ACHN (cell line): ENCODE data around the gene FERMT2.

Experiments
- DNase-seq: peaks from one replicate; pipeline ENCODE4 v3.0.0-alpha.2; 2015
- in situ Hi-C: cut with HindIII; loops from 2 replicates; pipeline ENCODE4 v1.10.0; 2017; ENCODE audit warnings: low sequenced_read_pairs, low pct_ligation_motif_present, low pct_unique_long_range_greater_than_20kb

The FERMT2 gene

DNA sequence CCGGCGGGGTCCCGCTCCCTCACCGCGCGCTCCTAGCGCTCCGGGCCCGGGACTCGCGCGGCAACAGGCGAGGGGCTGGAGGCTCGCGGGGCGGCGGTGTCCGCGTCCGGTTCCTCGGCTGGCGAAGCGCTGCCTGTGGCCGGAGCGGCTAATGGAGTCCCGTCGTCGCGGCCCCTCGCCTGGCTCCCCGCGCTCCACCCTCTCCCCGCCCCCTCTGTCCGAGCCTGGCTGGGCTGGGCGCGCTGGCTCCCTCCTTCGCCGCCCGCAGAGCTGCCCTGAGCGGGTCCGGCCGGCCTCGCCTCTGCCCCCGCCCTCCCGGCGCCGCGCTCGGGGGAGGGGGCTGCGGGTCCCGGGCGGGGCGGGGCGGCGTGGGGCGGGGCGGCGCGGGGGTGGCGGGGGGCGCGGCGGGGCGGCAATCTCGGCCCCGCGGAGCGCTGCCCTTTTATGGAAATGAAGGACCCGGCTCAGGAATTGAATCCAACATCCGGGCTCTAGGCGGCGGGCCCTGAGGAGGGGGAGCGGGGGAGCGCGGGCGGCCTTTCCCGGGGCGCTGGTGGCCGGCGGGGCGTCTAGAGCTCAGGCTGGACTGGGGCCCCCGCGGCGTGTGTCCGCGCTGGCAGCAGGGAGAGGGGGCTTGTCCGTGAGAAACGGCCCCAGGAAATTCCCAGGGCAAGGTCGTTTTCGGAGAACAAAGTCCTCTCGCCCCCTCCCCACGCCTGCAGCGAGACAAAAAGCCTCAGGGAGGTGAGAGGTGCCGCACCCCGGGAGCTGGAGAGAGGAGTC is at the start of gene FERMT2:
FERMT2 (minus strand) TSS at position 153 of the 783 bp plus-strand sequence. CDS start 482 bp downstream, outside the sequence.
- peak; percentile 87 for DNase-seq
- in situ Hi-C loops, result no loop called here

- DNase-seq, result no peak
- in situ Hi-C loops, result no loop called here
These were observed 47.6 kb upstream of the FERMT2 start for GRCh38 chr14:52998376-52999015.

DNA sequence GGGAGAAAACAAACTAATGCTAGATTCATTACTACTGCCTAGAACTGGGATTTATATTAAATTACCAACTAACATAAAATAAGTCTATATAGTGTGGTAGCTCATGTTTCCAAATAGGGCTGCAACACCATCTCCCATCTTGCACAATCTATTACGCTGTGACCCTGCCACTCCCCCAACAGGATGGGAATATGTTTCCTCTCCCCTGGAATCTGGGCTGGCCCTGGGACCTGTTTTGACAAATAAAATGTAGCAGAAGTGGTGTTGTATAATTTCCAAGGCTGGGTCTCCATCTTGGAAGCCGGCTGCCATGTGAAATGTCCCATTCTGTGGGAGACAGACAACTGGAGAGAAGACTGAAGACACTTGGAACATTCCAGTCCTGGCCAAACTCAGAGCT is 45.6 kb upstream of the FERMT2 start:
- no peak for DNase-seq
- in situ Hi-C loops, result no loop called here

DNA sequence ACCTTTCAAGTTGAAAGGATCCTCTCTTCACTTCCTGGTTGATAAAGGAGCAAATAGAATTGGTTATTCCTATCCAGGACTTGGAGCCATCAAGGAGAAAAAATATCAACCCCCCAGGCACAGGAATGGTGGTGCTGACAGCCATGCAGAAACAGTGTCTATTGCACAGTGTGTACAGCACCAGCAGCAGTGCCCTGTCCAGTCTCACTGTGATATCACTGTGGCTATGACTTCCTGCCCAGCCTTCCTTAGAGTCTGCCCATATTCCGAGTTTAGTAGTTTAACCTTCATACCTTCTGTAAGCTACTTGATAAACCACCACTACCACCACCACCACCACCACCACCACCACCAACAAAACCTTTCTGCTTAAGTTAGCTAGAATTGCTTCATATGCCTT is 45.1 kb upstream of the FERMT2 start:
- in situ Hi-C loops, result no loop called here
- no peak for DNase-seq

- in situ Hi-C loops, result no loop called here
- DNase-seq, result no peak
These were observed 41.5 kb upstream of the FERMT2 start for GRCh38 chr14:52992236-52992870.

- in situ Hi-C loops, result no loop called here
- DNase-seq, result no peak
These were observed 37.3 kb upstream of the FERMT2 start for GRCh38 chr14:52988139-52988538.

DNA sequence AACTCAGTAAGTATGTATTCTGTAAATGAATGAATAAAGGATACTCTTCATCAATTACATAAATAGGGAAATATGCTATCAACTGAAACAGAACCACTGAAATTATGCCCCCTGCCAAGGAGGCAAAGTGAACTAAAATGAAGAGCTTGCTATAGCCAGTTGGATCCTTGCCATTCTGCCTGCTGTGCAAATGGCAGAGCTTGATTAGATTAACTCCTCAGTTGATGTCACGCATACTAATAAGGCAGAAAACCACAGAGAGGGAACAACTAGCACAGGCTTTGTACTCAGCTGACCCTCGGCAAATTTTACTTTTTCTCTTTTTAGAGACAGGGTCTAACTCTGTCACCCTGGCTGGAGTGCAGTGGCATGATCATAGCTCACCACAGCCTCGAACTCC is 36.7 kb upstream of the FERMT2 start:
- DNase-seq, result no peak
- in situ Hi-C loops, result no loop called here

DNA sequence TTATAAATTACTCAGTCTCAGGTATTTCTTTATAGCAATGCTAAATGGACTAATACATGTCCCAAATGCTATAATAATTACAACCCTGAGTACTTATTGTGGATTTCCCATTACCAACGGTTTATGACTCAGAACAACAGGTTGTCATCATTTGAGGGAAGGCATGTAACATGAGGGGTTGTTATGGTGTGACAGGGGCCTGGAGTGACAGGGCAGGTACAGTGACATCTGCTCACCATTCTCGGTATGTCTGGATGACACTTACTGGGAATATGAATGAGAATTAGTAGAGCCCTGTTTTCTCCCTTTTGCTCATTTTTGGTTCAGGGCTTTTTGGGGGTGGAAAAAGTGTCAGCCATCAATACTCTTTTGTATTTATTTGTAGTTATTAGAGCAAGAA is 36.2 kb upstream of the FERMT2 start:
- in situ Hi-C loops, result no loop called here
- no peak for DNase-seq

GRCh38 chr14:52977798-52978197 is 26.9 kb upstream of the FERMT2 start:
- DNase-seq, result no peak
- in situ Hi-C loops, result no loop called here

DNA sequence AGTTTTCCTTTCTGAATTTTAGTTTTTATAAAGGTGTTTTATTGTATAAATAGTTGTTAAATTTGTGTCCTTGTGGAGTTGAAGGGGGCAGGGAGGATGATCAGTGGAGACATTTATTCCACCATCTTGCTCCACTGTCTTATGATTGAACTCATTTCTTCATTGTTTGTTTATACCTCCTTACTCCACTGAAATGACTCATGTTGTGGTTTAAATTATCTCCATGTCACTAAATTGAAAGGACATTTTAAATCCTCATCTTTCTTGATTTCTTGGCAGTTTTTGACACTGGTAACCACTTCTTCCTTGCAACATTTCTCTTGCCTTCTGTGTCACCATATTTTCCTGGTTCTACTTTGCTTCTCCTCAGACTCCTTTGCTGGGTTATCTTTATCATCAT is 23.6 kb upstream of the FERMT2 start:
- in situ Hi-C loops, result no loop called here
- no peak for DNase-seq

DNA sequence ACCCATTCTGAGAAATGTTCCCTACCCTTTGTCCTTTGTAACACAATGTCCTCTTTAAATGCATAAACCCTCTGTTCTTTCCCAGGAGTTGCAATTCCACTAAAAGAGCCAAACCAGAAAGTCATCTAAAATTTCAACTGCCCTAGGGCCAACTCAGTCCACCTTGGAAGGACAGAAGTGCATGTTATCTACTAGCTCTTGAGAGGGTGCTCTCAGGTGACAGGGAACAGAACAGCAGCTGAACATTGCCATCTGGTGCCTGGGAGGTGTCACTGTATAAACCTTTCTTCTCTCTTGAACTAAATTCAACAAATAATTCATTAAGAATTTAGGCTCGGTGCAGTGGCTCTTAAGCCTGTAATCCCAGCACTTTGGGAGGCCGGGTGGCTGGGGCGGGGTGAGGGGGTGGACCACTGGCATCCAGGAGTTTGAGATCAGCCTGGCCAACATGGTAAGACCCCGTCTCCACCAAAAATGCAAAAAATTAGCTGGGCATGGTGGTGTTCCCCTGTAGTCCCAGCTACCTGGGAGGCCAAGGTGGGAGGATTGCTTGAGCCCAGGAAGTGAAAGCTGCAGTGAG is 10.3 kb upstream of the FERMT2 start:
- in situ Hi-C loops, result no loop called here
- peak; percentile 59 for DNase-seq

DNA sequence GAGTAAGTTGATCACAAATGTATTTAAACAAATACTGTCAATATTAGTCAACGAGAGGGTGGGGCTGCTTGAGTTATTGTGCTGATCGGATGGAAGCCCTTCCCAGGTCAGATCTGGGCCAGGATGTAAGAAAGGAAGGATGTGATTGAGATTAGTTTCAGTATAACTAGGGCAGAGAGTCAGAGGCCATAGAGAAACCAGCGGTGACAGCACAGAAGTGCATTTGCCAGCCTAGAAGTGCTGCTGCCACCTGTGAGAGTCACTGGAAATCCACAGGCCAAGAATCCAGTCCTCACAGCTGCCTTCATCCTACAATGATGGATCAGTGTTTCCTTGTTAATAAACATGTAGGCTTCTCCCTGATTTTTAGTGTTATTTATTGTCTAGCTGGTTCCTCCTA is 9.8 kb upstream of the FERMT2 start:
- in situ Hi-C loops, result no loop called here
- no peak for DNase-seq

DNA sequence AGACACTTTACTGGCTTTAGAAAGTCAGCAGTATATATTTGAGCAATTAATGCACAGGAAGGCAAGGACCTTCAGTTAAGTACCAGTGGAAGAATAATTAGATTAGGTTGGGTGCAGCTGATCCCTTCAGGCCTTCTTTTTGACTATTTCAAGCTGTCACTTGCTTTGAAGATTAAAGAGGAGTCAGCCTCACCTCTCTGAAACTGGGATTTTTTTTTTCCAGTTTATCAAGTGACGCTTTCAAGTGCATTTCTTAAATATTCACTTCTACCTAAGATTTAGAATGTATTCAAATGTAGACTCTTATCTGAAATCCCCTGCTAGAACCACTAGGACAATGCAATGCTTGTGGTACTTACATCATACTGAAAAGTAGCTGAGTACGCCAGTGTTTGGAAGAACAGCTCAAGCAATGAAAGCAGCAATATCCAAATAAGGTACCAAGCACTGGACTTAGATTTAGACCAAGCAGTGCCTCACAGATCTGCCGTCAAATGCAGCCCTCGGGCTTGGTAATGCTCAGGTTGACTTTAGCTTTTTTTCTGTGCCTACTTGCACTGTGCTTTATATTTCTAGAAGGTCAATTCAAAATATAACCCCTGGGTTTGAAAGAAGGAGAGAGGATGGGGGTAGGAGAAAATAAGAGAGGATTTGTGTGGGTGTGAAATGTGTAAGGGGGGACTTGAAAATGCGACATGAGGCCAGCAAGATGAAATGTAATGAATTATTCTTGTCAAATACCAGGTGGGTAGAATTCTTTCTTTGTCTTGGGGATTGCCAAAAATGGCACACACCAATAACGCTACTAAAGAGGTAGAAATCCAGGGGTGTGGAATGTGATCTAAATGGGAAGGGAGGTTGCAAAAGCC is 3.7 kb upstream of the FERMT2 start:
- no peak for DNase-seq

DNA sequence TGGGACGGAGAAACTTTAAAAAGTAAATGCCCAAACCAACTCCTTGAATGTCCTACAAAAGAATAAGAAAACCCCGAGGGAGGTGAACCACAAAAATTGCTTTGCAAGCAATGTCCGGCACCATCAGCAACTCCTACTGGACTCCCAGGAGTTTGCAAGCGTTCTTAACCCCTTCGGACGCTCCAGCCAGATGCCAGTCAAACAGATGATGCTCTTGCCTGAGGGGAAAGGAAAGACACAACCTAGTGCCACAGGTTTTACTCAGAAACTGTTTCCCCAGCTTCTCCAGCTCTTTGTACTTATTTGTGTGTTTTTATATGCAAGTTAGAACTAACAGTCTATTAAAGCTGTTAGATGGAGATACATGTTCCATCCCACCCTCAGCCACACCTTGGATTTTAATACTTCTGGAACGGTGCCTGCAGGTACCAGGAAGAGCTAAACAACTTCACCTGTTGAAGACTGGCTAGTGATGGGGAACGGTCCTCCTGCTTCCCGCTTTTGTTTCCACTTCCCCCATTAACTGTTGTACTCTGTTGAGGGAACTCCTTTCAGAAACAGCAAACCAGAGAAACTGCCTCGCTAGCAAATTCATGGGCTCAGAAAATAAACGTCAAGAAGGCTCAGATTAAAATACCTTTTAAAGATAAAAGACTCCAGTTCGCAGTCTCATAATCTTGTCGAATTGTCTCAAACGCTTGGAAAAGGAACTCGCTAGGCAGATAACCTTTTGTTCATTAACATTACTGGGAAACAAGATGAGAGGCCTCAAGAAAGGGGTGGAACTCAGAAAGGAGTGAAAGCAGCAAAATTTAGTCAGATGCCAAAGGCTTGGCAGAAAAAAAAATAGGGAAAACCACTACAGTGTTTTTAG is 1.1 kb upstream of the FERMT2 start:
- DNase-seq, result peak; percentile 71
- in situ Hi-C loops, result no loop called here

More for the DNA sequence above, 3.7 kb upstream of the FERMT2 start:
- in situ Hi-C loops, result no loop called here

DNA sequence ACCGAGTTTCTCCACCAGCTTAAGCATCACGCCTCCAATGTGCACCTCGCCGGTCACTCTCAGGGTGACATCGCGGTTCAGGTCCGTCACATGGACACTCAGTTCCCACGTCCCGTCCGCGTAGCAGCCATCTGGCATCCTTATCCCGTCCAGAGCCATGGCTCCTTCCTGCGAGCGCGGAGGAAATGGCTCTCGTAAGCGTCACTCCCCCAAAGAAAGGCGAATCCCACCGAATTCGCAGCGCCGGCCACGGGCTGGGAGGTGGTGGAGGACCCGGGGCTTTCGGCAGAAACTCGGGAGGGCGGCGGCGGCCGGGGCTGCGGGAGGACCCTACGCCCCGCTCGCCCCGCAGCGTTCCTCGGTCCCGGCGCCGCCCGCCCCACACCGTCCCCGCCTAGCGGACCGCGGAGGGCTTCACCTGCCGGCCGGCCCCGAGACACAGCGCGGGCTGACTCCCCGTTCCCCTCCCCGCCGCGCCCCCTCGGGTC is 396 bp downstream of the FERMT2 start:
- peak; percentile 42 for DNase-seq
- in situ Hi-C loops, result no loop called here

GRCh38 chr14:52949711-52950409 is 990 bp downstream of the FERMT2 start:
- peak; percentile 55 for DNase-seq
- in situ Hi-C loops, result no loop called here

GRCh38 chr14:52949249-52949648 is 1.6 kb downstream of the FERMT2 start:
- no peak for DNase-seq
- in situ Hi-C loops, result no loop called here
